BE2C (cell line): Measurements from ENCODE around the gene SULT4A1. TPM values are rescaled to one million over a fixed set of nuclear protein-coding genes. Genes with fewer than 3 reads are reported as not detected.
"Not testable (repeated sequence)": the region's sequence is repeated elsewhere in the genome, so short reads cannot be mapped to it uniquely, and the experiment has no call there.

Experiments used
- DNase-seq: peaks from one replicate; pipeline ENCODE4 v3.0.0-alpha.2; 2020
- H3K27me3 ChIP-seq: fragments of 250-450 bp; sonication (Bioruptor Pico); 2 replicates; pipeline ENCODE4 v1.5.1; 2020; ENCODE audit warnings: mild to moderate bottlenecking
- H3K36me3 ChIP-seq: fragments of 250-450 bp; sonication (Bioruptor Pico); 2 replicates; pipeline ENCODE4 v1.5.1; 2020; ENCODE audit warnings: mild to moderate bottlenecking
- H3K4me1 ChIP-seq: fragments of 250-450 bp; sonication (Bioruptor Pico); 2 replicates; pipeline ENCODE4 v1.5.1; 2020
- H3K4me3 ChIP-seq: 2 replicates; pipeline ENCODE4 v1.5.1; 2011; ENCODE audit warnings: low read depth, low read length
- H3K9me3 ChIP-seq: fragments of 250-450 bp; sonication (Bioruptor Pico); 2 replicates; pipeline ENCODE4 v1.5.1; 2020
- polyA plus RNA-seq: library from polyadenylated mRNA; unstranded; fragments of >200 nt; gene quantifications from one replicate; pipeline ENCODE4 v1.2.1, GENCODE V29; 2012; ENCODE audit warnings: low read depth, missing spikeins; ENCODE audit not compliant: insufficient read length, insufficient read depth
- TF ChIP-seq, protein P1 (sequence below): IDR thresholded peaks from 2 replicates; pipeline ENCODE4 v1.5.1; 2012; ENCODE audit warnings: mild to moderate bottlenecking, low read depth, low read length

Gene SULT4A1
- 39.4 TPM for polyA plus RNA-seq

DNA sequence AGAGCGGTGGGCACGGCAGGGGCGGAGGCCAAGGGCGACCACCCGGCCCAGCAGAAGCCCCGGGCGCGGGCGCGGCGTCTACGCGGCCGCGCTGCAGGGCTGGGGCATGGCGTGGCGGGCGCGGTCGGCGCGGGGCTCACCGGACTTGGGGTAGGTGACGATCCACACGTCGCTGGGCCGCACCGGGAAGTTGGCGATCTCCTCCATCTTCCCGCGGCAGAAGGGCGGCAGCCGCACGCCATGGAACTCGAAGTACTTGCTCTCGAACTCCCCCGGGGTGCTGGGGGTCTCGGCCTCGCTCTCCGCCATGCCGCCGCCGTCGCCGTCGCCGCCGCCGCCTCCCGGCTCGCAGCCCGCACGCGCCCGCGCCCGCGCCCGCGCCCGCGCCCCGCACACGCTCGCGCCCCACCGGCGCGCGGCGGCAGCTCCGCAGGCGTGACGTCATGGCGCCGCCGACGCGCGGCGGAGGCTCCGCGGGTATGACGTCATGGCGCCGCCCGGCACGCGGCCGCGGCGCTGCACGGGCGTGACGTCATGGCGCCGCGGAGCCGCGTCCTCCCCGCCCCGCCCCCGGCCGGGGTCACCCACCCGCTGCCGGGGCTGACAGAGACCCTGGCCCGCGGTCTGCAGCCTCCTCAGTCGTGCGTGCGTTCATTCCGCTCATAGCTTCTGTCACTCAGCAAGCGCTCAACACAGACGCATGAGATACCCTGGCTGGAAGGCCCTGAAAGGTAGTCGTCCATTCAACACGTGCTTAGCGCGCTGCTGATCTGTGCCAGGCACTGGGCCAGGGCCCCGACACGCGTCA lies at the start of gene SULT4A1:
Gene SULT4A1 (minus strand): TSS at position 440 of the 808 bp plus-strand sequence. CDS start 131 bp downstream, at position 309.
- no peaks in the 10 kb centered on the region for H3K4me1 ChIP-seq
- no peaks in the 10 kb centered on the region for H3K36me3 ChIP-seq
- DNase-seq, result peak; percentile 51
- TF ChIP-seq, protein P1, sequence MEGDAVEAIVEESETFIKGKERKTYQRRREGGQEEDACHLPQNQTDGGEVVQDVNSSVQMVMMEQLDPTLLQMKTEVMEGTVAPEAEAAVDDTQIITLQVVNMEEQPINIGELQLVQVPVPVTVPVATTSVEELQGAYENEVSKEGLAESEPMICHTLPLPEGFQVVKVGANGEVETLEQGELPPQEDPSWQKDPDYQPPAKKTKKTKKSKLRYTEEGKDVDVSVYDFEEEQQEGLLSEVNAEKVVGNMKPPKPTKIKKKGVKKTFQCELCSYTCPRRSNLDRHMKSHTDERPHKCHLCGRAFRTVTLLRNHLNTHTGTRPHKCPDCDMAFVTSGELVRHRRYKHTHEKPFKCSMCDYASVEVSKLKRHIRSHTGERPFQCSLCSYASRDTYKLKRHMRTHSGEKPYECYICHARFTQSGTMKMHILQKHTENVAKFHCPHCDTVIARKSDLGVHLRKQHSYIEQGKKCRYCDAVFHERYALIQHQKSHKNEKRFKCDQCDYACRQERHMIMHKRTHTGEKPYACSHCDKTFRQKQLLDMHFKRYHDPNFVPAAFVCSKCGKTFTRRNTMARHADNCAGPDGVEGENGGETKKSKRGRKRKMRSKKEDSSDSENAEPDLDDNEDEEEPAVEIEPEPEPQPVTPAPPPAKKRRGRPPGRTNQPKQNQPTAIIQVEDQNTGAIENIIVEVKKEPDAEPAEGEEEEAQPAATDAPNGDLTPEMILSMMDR, result no peak
- H3K9me3 ChIP-seq, result no peaks in the 10 kb centered on the region
- no peaks in the 10 kb centered on the region for H3K27me3 ChIP-seq
- H3K4me3 ChIP-seq, result peak within 1 kb of the TSS; percentile 60

GRCh38 chr22:43911351-43911750 lies 49.0 kb upstream of the SULT4A1 start:
- Histone ChIP-seq H3K4me1 (no peaks in the 10 kb centered on the region; the same call in 1 of the 2 replicates), H3K9me3 (no peaks in the 10 kb centered on the region), H3K27me3 (no peaks in the 10 kb centered on the region), H3K36me3 (no peaks in the 10 kb centered on the region), H3K4me3 (no peak overlapping the region)
- DNase-seq, result no peak
- TF ChIP-seq, protein P1, result no peak

DNA sequence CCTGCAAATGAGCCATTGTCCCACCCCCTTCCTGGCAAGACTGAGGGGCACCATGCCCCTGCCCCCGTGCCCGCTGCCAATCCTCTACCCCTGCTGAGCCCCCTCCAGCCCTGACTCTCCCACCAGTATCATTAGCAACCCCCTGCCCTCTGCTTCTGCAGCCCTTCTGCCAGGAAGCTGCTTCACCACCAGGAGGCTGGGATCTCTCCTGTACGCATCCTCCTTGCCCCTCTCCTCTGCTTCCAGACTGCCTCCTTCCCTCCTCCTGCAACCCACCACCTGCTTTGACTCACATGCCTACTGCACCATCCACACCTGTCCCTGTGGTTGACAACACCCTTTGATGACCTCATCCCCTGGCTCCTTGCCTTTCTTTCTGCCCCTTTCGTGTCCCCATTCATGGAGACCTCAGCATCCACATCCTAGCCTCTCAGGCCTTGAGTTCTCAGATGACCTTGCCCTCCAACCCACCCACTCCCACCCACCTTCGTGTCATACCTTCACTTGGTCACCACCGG lies 47.9 kb upstream of the SULT4A1 start:
- no peaks in the 10 kb centered on the region; the same call in 1 of the 2 replicates for H3K4me1 ChIP-seq
- H3K9me3 ChIP-seq, result no peaks in the 10 kb centered on the region
- TF ChIP-seq, protein P1, result no peak
- no peaks in the 10 kb centered on the region for H3K27me3 ChIP-seq
- no peak for DNase-seq
- H3K36me3 ChIP-seq, result no peaks in the 10 kb centered on the region
- no peak overlapping the region for H3K4me3 ChIP-seq

DNA sequence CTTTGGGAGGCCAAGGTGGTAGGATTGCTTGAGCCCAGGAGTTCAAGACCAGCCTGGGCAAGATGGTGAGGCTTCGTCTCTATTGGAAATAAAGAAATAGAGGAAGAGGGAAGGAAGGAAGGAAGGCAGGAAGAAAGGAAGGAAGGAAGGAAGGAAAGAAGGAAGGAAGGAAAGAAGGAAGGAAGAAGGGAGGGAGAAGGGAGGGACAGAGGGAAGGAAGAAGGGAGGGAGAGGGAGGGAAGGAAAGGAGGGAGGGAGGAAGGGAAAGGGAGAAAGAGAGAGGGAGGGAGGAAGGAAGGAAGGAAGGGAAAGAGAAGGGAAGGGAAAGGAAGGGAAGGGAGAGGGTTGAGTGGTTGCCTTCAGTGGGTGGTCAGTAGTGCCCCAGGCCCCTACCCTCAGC lies 47.4 kb upstream of the SULT4A1 start:
- H3K4me1 ChIP-seq, result no peaks in the 10 kb centered on the region; the same call in 1 of the 2 replicates
- no peak overlapping the region for H3K4me3 ChIP-seq
- H3K9me3 ChIP-seq, result no peaks in the 10 kb centered on the region
- no peaks in the 10 kb centered on the region for H3K36me3 ChIP-seq
- DNase-seq, result no peak
- TF ChIP-seq, protein P1, result no peak
- no peaks in the 10 kb centered on the region for H3K27me3 ChIP-seq

GRCh38 chr22:43905681-43906080 lies 43.4 kb upstream of the SULT4A1 start:
- H3K4me3 ChIP-seq, result no peak overlapping the region
- no peaks in the 10 kb centered on the region for H3K4me1 ChIP-seq
- H3K36me3 ChIP-seq, result no peaks in the 10 kb centered on the region
- H3K27me3 ChIP-seq, result no peaks in the 10 kb centered on the region
- no peaks in the 10 kb centered on the region for H3K9me3 ChIP-seq
- TF ChIP-seq, protein P1, result no peak
- DNase-seq, result no peak

GRCh38 chr22:43904412-43904811 lies 42.1 kb upstream of the SULT4A1 start:
- not testable (repeated sequence) for H3K4me3 ChIP-seq

DNA sequence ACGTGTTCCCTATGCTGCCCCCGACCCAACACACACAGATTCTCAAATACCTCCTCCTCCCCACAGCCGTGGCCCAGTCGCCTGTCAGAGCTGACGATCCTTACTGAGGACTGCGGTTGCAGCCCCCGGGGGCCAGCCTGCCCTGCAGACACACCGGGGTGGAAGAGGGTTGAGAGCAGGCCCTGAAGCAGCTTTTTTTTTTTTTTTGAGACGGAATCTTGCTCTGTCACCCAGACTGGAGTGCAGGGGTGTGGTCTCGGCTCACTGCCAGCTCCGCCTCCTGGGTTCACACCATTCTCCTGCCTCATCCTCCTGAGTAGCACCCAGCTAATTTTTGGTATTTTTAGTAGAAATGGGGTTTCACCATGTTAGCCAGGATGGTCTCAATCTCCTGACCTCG lies 40.7 kb upstream of the SULT4A1 start:
- not testable (repeated sequence) for H3K4me3 ChIP-seq, H3K9me3 ChIP-seq, DNase-seq, H3K36me3 ChIP-seq, H3K4me1 ChIP-seq, H3K27me3 ChIP-seq

More at GRCh38 chr22:43904412-43904811, 42.1 kb upstream of the SULT4A1 start:
- H3K9me3 ChIP-seq, H3K4me1 ChIP-seq, H3K27me3 ChIP-seq, H3K36me3 ChIP-seq: not testable (repeated sequence)
- DNase-seq, result peak; percentile 51
